ENCODE results near the gene ZFPM1. TPM values are rescaled to one million over a fixed set of nuclear protein-coding genes. Genes with fewer than 3 reads are reported as not detected.

The ZFPM1 gene
- total RNA-seq, 1 donor from 2014 or later, result 5.5 TPM

- intact Hi-C loops (cut with DNase I), result no loop called here
- TF ChIP-seq CTCF (IDR thresholded peaks at IDR 0.05), result no peak
Measured at GRCh38 chr16:88423448-88423850, 29.6 kb upstream of the ZFPM1 start.

GRCh38 chr16:88424587-88425235, 28.4 kb upstream of the ZFPM1 start:
- Histone ChIP-seq H3K27me3 (no peaks in the 10 kb centered on the region), H3K4me1 (peaks cover 0 to 4% of the 10 kb centered on the region in 2 donors), H3K9me3 (no peaks in the 10 kb centered on the region), H3K4me3 (no peak overlapping the region), H3K27ac (no peak overlapping the region), H3K36me3 (no peaks in the 10 kb centered on the region)
- intact Hi-C loops (cut with DNase I), result no loop called here
- DNase-seq (ENCODE audit: low spot score in 2 of 2), result no peak
- no peak for TF ChIP-seq CTCF (IDR thresholded peaks at IDR 0.05)

More at GRCh38 chr16:88423448-88423850, 29.6 kb upstream of the ZFPM1 start:
- Histone ChIP-seq H3K27ac (no peak overlapping the region), H3K4me3 (no peak overlapping the region), H3K4me1 (peaks cover 0 to 4% of the 10 kb centered on the region in 2 donors), H3K27me3 (no peaks in the 10 kb centered on the region), H3K36me3 (no peaks in the 10 kb centered on the region), H3K9me3 (no peaks in the 10 kb centered on the region)
- DNase-seq (ENCODE audit: low spot score in 2 of 2), result no peak

GRCh38 chr16:88426018-88426417, 27.1 kb upstream of the ZFPM1 start:
- Histone ChIP-seq H3K4me1 (peaks cover 0 to 7% of the 10 kb centered on the region in 2 donors), H3K9me3 (no peaks in the 10 kb centered on the region), H3K36me3 (no peaks in the 10 kb centered on the region), H3K27ac (no peak overlapping the region), H3K27me3 (peaks cover 6% of the 10 kb centered on the region), H3K4me3 (no peak overlapping the region)
- no peak for TF ChIP-seq CTCF (IDR thresholded peaks at IDR 0.05)
- no peak for DNase-seq (ENCODE audit: low spot score in 2 of 2)
- intact Hi-C loops (cut with DNase I), result no loop called here

DNA sequence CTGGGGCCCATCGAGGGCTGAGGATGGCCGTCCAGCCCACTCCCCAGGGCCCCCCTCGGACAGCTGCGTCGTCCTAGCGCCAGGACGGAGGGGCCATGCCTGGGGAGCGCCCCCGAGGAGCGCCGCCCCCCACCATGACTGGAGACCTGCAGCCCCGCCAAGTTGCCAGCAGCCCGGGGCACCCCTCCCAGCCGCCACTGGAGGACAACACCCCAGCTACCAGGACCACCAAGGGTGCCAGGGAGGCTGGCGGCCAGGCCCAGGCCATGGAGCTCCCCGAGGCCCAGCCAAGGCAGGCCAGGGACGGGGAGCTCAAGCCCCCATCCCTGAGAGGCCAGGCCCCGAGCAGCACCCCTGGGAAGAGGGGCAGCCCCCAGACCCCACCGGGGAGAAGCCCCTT, 25.7 kb upstream of the ZFPM1 start:
- no peak for DNase-seq (ENCODE audit: low spot score in 2 of 2)
- no peak for TF ChIP-seq CTCF (IDR thresholded peaks at IDR 0.05)
- H3K36me3 ChIP-seq, result no peaks in the 10 kb centered on the region
- no peak overlapping the region for H3K27ac ChIP-seq
- H3K9me3 ChIP-seq, result no peaks in the 10 kb centered on the region
- H3K4me3 ChIP-seq, result no peak overlapping the region
- intact Hi-C loops (cut with DNase I), result no loop called here
- H3K27me3 ChIP-seq, result peaks cover 6% of the 10 kb centered on the region
- H3K4me1 ChIP-seq, result peaks cover 0 to 7% of the 10 kb centered on the region in 2 donors

DNA sequence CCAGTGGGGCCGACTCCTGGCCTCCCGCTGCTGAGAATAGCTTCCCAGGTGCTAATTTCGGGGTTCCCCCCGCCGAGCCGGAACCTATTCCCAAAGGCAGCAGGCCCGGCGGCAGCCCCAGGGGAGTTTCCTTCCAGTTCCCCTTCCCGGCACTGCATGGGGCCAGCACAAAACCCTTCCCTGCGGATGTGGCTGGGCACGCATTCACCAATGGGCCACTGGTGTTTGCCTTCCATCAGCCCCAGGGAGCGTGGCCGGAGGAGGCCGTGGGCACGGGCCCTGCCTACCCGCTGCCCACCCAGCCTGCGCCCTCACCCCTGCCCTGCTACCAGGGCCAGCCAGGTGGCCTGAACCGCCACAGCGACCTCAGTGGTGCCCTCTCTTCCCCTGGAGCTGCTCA, 24.9 kb upstream of the ZFPM1 start:
- peaks cover 0 to 7% of the 10 kb centered on the region in 2 donors for H3K4me1 ChIP-seq
- H3K36me3 ChIP-seq, result no peaks in the 10 kb centered on the region
- H3K4me3 ChIP-seq, result no peak overlapping the region
- no peak overlapping the region for H3K27ac ChIP-seq
- DNase-seq (ENCODE audit: low spot score in 2 of 2), result no peak
- H3K9me3 ChIP-seq, result no peaks in the 10 kb centered on the region
- H3K27me3 ChIP-seq, result peaks cover 6% of the 10 kb centered on the region
- intact Hi-C loops (cut with DNase I), result no loop called here
- no peak for TF ChIP-seq CTCF (IDR thresholded peaks at IDR 0.05)

Measured in ascending aorta (tissue), 2 donors.